Hepatocyte (in vitro differentiated cells): ENCODE measurements around the gene SEC23B. TPM values are rescaled to one million over a fixed set of nuclear protein-coding genes. Genes with fewer than 3 reads are reported as not detected.
A peak's percentile ranks its signal among the peaks of the same experiment; 100 is the strongest.
"Not testable (repeated sequence)": the region's sequence is repeated elsewhere in the genome, so short reads cannot be mapped to it uniquely, and the experiment has no call there.

Experiments
- DNase-seq: peaks from one replicate; pipeline ENCODE4 v3.0.0-alpha.2; 2016; ENCODE audit warnings: low spot score
- H2AFZ ChIP-seq: fragments of 200-600 bp; sonication (generic); 2 replicates; pipeline ENCODE4 v1.6.0; 2016; ENCODE audit warnings: antibody characterized with exemption, mild to moderate bottlenecking
- H3K27ac ChIP-seq: fragments of 200-600 bp; sonication (generic); 2 replicates; pipeline ENCODE4 v1.5.1; 2016; ENCODE audit warnings: mild to moderate bottlenecking
- H3K27me3 ChIP-seq: fragments of 200-600 bp; sonication (generic); 2 replicates; pipeline ENCODE4 v1.6.1; 2016
- H3K36me3 ChIP-seq: fragments of 200-600 bp; sonication (generic); replicated peaks from 2 replicates; pipeline ENCODE4 v1.5.1; 2016; ENCODE audit warnings: low read depth; ENCODE audit not compliant: insufficient read depth
- H3K4me1 ChIP-seq: fragments of 200-600 bp; sonication (generic); 2 replicates; pipeline ENCODE4 v1.5.1; 2016; ENCODE audit warnings: mild to moderate bottlenecking, moderate library complexity; ENCODE audit not compliant: insufficient read depth
- H3K4me2 ChIP-seq: fragments of 200-600 bp; sonication (generic); 2 replicates; pipeline ENCODE4 v1.6.0; 2016
- H3K4me3 ChIP-seq: fragments of 200-600 bp; sonication (generic); 2 replicates; pipeline ENCODE4 v1.5.1; 2016; ENCODE audit warnings: mild to moderate bottlenecking
- H3K79me2 ChIP-seq: fragments of 200-600 bp; sonication (generic); 2 replicates; pipeline ENCODE4 v1.6.0; 2017; ENCODE audit warnings: mild to moderate bottlenecking
- H3K9me2 ChIP-seq: fragments of 200-600 bp; sonication (generic); replicated peaks from 2 replicates; pipeline ENCODE4 v1.6.0; 2017; ENCODE audit warnings: mild to moderate bottlenecking; ENCODE audit not compliant: insufficient read depth
- H3K9me3 ChIP-seq: fragments of 200-600 bp; sonication (generic); 2 replicates; pipeline ENCODE4 v1.5.1; 2016; ENCODE audit warnings: low read depth, mild to moderate bottlenecking
- H4K20me1 ChIP-seq: fragments of 200-600 bp; sonication (generic); 2 replicates; pipeline ENCODE4 v1.6.0; 2016; ENCODE audit warnings: mild to moderate bottlenecking; ENCODE audit not compliant: insufficient read depth, poor library complexity, severe bottlenecking
- CTCF ChIP-seq: fragments of 200-600 bp; sonication (generic); IDR thresholded peaks from 2 replicates; pipeline ENCODE4 v1.5.1; 2016; ENCODE audit warnings: antibody characterized with exemption, mild to moderate bottlenecking; ENCODE audit not compliant: poor library complexity
- EZH2 ChIP-seq: fragments of 200-600 bp; sonication (generic); IDR thresholded peaks from 2 replicates; pipeline ENCODE4 v1.6.1; 2016; ENCODE audit warnings: antibody characterized with exemption, mild to moderate bottlenecking, borderline replicate concordance
- EZH2phosphoT487 ChIP-seq: fragments of 200-600 bp; sonication (generic); IDR thresholded peaks from one replicate; pipeline ENCODE4 v1.6.1; 2018; ENCODE audit warnings: antibody characterized with exemption, mild to moderate bottlenecking, low read depth, moderate library complexity; ENCODE audit not compliant: unreplicated experiment, severe bottlenecking
- WGBS: methylation state at CpG from one replicate; pipeline ENCODE4 v1.1.6; 2016; ENCODE audit warnings: low lambda C conversion rate; ENCODE audit errors: missing lambda C conversion rate; 5-methylcytosine and 5-hydroxymethylcytosine counted together
- polyA plus RNA-seq: library from polyadenylated mRNA; unstranded; fragments of >200 nt; fragmentation: Nextera tagmentation; extraction: Ambion mirVana; gene quantifications from 2 replicates; pipeline ENCODE4 v1.2.1, GENCODE V29; 2016
- total RNA-seq: library from RNA; depleted of rRNA; stranded (reverse); fragments of >200 nt; gene quantifications from 2 replicates; pipeline ENCODE4 v1.2.3, GENCODE V29; 2014

Gene SEC23B
- total and polyA plus RNA-seq, 2 experiments from 2014 or later = 49.9 to 50.4 TPM

GRCh38 chr20:18497603-18498002 lies 10.1 kb upstream of the SEC23B start:
- no peak for DNase-seq
- Histone ChIP-seq H3K27me3 (no peaks in the 10 kb centered on the region), H3K36me3 (no peaks in the 10 kb centered on the region), H3K4me3 (no peak overlapping the region), H3K4me1 (no peaks in the 10 kb centered on the region), H3K79me2 (peaks cover 10% of the 10 kb centered on the region), H3K9me2 (no peaks in the 10 kb centered on the region), H3K27ac (peak overlapping the region; percentile 54), H3K4me2 (peak overlapping the region; percentile 63), H3K9me3 (no peaks in the 10 kb centered on the region), H2AFZ (peak overlapping the region; percentile 84), H4K20me1 (no peaks in the 10 kb centered on the region)
- 90% methylated on average over 3 of the region's 3 CpGs for WGBS
- no peak for TF ChIP-seq EZH2phosphoT487
- TF ChIP-seq CTCF = no peak
- no peak for TF ChIP-seq EZH2

- H2AFZ ChIP-seq, H3K9me3 ChIP-seq, H3K36me3 ChIP-seq, H3K9me2 ChIP-seq, H3K27ac ChIP-seq, H3K27me3 ChIP-seq, H3K4me3 ChIP-seq, H3K79me2 ChIP-seq, H3K4me2 ChIP-seq, H4K20me1 ChIP-seq, H3K4me1 ChIP-seq, DNase-seq: not testable (repeated sequence)
- WGBS = 77% methylated on average over 1 of the region's 1 CpG
Observed at GRCh38 chr20:18501672-18502071, 6.1 kb upstream of the SEC23B start.

GRCh38 chr20:18504479-18505060 lies 3.2 kb upstream of the SEC23B start:
- H3K9me2 ChIP-seq = no peaks in the 10 kb centered on the region
- H3K27ac ChIP-seq = no peak overlapping the region
- H3K4me1 ChIP-seq = peaks cover 7% of the 10 kb centered on the region
- H3K36me3 ChIP-seq = no peaks in the 10 kb centered on the region
- H3K79me2 ChIP-seq = peaks cover 16% of the 10 kb centered on the region
- H4K20me1 ChIP-seq = no peaks in the 10 kb centered on the region
- no peak for DNase-seq
- H3K4me3 ChIP-seq = no peak overlapping the region
- H3K27me3 ChIP-seq = no peaks in the 10 kb centered on the region
- TF ChIP-seq EZH2phosphoT487 (no peak), CTCF (no peak), EZH2 (no peak)
- 95% methylated on average over 31 of the region's 31 CpGs for WGBS
- H2AFZ ChIP-seq = no peak overlapping the region
- H3K4me2 ChIP-seq = no peak overlapping the region
- no peaks in the 10 kb centered on the region for H3K9me3 ChIP-seq

- Histone ChIP-seq H3K4me1 (peaks cover 7% of the 10 kb centered on the region), H3K79me2 (peaks cover 33% of the 10 kb centered on the region), H3K9me2 (no peaks in the 10 kb centered on the region), H4K20me1 (no peaks in the 10 kb centered on the region), H3K27me3 (no peaks in the 10 kb centered on the region), H3K27ac (peak overlapping the region; percentile 92), H3K36me3 (no peaks in the 10 kb centered on the region), H3K4me3 (peak overlapping the region; percentile 25), H2AFZ (peak overlapping the region; percentile 42), H3K4me2 (peak overlapping the region; percentile 75), H3K9me3 (no peaks in the 10 kb centered on the region)
- TF ChIP-seq EZH2 (no peak), EZH2phosphoT487 (no peak), CTCF (no peak)
- DNase-seq = peak; percentile 5
- 75% methylated on average over 8 of the region's 8 CpGs for WGBS
Observed at GRCh38 chr20:18506744-18507143, 996 bp upstream of the SEC23B start.
